Ishikawa (cell line): ENCODE measurements around the gene MLLT1.

Experiments
- CEBPB ChIP-seq: IDR thresholded peaks from 2 replicates; pipeline ENCODE4 v1.6.1; 2012
- CREB1 ChIP-seq: IDR thresholded peaks from 2 replicates; pipeline ENCODE4 v1.6.1; 2012; ENCODE audit warnings: low read depth
- EGR1 ChIP-seq: IDR thresholded peaks from 2 replicates; pipeline ENCODE4 v1.6.1; 2012
- EP300 ChIP-seq: IDR thresholded peaks from 2 replicates; pipeline ENCODE4 v1.6.1; 2012; ENCODE audit warnings: borderline replicate concordance
- FOXM1 ChIP-seq: IDR thresholded peaks from 2 replicates; pipeline ENCODE4 v1.6.1; 2012; ENCODE audit warnings: low read depth, borderline replicate concordance
- NFIC ChIP-seq: IDR thresholded peaks from 2 replicates; pipeline ENCODE4 v1.6.1; 2012
- RAD21 ChIP-seq: IDR thresholded peaks from 2 replicates; pipeline ENCODE4 v1.6.1; 2012; ENCODE audit warnings: low read depth
- REST ChIP-seq: IDR thresholded peaks from 2 replicates; pipeline ENCODE4 v1.6.1; 2012; ENCODE audit warnings: low read depth, mild to moderate bottlenecking
- TAF1 ChIP-seq: IDR thresholded peaks from 2 replicates; pipeline ENCODE4 v1.6.1; 2012; ENCODE audit warnings: low read depth, mild to moderate bottlenecking
- TCF12 ChIP-seq: IDR thresholded peaks from 2 replicates; pipeline ENCODE4 v1.6.1; 2012; ENCODE audit warnings: low read depth
- TEAD4 ChIP-seq: IDR thresholded peaks from 2 replicates; pipeline ENCODE4 v1.6.1; 2012
- USF1 ChIP-seq: IDR thresholded peaks from 2 replicates; pipeline ENCODE4 v1.6.1; 2012
- YY1 ChIP-seq: IDR thresholded peaks from 2 replicates; pipeline ENCODE4 v1.6.1; 2012; ENCODE audit warnings: low read depth
- ZBTB7A ChIP-seq: IDR thresholded peaks from 2 replicates; pipeline ENCODE4 v1.6.1; 2012; ENCODE audit warnings: low read depth
- TF ChIP-seq, protein P1 (sequence below): IDR thresholded peaks from 2 replicates; pipeline ENCODE4 v1.6.1; 2012

MLLT1 gene

DNA sequence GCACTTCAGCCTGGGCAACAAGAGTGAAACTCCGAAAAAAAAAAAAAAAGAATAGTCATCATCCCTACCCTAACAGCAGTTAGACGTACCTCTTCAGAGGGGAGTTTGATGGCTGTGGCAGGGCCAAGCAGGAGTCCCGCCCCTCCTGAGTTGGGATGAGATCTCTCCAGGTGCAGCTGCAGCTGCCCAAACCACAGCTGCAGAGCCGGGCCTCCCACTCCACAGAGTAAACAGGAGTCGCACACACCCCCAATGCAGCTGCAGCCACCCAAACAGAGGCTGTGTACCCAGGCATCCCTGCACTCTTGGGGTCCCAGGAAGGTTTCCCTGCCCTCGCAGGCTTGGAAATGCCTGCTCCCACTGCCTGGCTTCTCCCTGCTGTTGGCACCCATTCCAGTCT lies 17.4 kb upstream of the MLLT1 start:
- TF ChIP-seq ZBTB7A (no peak), FOXM1 (no peak), YY1 (no peak), REST (no peak), USF1 (no peak), TCF12 (no peak), TEAD4 (no peak), RAD21 (no peak)
- TF ChIP-seq, protein P1, sequence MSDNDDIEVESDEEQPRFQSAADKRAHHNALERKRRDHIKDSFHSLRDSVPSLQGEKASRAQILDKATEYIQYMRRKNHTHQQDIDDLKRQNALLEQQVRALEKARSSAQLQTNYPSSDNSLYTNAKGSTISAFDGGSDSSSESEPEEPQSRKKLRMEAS, result no peak

GRCh38 chr19:6292006-6292405 lies 12.2 kb upstream of the MLLT1 start:
- TF ChIP-seq TCF12, result 0 out of 2 replicates have a peak, but pooled peaks have one; percentile 44
- no peak for TF ChIP-seq TAF1
- no peak for TF ChIP-seq EGR1
- peak; percentile 73 for TF ChIP-seq USF1
- TF ChIP-seq TEAD4, result 0 out of 2 replicates have a peak, but pooled peaks have one; percentile 10

DNA sequence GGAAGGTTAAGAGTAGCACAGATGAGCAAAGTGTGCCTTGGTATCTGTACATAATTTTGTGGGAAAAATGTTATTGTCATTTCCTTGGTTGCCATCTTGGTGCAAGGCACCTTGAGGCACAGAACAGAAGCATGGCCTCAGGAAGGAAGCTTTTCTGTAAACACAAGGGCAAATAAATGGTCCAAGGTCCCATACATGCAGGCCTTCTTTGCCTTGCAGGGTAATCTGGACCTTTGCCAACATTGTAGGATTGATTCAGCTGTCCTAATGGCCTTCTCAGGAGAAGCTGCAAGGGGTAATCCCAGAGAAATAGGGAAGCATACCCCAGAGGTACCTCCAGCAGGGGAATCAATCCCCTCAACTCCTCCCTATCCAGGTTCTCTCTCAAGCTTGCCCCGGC lies 9.0 kb upstream of the MLLT1 start:
- TF ChIP-seq EP300 (no peak), CEBPB (no peak)

DNA sequence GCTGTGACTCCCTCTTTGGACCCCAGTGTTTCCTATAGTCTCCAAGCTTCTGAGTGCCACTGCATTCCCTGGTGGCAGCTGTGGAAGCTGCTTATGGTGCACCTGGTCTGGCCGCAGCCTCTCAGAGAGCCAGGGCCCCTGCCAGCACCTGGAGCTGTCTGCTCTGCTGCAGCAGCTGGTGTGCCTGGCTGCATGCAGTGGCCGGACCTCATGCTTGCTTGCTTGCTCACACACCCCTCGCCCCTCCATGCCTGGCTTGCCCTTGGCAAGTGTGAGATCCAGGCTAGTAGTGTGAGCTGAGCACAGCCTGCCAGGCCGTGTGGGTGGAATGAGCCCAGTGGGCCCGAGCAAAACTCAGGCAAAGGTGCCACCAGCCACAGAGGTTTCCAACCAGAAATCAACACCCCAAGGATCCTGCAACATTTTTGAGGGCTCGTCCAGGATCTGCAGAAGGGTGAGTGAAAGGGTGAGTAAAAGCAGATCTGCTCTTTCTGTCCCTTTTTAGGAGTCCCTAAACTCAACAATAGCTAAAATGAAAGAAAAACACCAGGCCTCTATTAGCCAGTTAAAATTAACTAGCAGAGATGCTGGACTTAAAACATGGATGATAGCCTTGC lies 7.6 kb upstream of the MLLT1 start:
- TF ChIP-seq REST, result no peak
- TF ChIP-seq CREB1, result no peak
- no peak for TF ChIP-seq NFIC
- TF ChIP-seq TEAD4, result no peak
- TF ChIP-seq EP300, result no peak
- no peak for TF ChIP-seq RAD21
- no peak for TF ChIP-seq USF1
- TF ChIP-seq TCF12, result no peak
- TF ChIP-seq YY1, result no peak
- TF ChIP-seq TAF1, result no peak

DNA sequence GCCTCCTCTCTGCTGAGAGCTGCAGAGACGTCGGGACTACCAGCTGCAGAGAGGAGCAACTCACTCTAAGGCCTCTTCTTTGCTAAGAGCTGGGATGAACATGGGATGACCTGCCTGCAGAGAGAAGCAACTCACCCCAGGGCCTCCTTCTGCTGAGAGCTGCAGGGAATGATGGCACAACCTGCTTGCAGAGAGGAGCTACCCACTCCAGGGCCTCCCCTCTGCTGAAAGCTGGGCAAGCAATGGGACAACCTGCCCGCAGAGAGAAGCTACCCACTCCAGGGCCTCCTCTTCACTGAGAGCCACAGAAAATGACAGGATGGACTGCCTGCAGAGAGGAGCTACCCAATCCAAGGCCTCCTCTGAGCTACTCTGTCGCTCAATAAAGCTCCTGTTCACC lies 6.9 kb upstream of the MLLT1 start:
- TF ChIP-seq USF1, result no peak
- no peak for TF ChIP-seq REST
- TF ChIP-seq FOXM1, result no peak
- no peak for TF ChIP-seq EP300
- no peak for TF ChIP-seq RAD21
- TF ChIP-seq NFIC, result no peak
